Occipital lobe (tissue), 2 donors: Measurements from ENCODE around the gene TLX1. TPM values are rescaled to one million over a fixed set of nuclear protein-coding genes. Genes with fewer than 3 reads are reported as not detected.
"Not testable (repeated sequence)": the region's sequence is repeated elsewhere in the genome, so short reads cannot be mapped to it uniquely, and the experiment has no call there.

Source experiments
- DNase-seq: peaks from one replicate; lab custom pipeline; 2025; lab: John Stamatoyannopoulos, UW
- total RNA-seq: library from RNA; depleted of rRNA; stranded (reverse); fragments of >200 nt; gene quantifications from one replicate; pipeline ENCODE4 v1.2.3, GENCODE V29; 2014

TLX1 gene
- total RNA-seq, 1 donor from 2014 or later: not detected

DNA sequence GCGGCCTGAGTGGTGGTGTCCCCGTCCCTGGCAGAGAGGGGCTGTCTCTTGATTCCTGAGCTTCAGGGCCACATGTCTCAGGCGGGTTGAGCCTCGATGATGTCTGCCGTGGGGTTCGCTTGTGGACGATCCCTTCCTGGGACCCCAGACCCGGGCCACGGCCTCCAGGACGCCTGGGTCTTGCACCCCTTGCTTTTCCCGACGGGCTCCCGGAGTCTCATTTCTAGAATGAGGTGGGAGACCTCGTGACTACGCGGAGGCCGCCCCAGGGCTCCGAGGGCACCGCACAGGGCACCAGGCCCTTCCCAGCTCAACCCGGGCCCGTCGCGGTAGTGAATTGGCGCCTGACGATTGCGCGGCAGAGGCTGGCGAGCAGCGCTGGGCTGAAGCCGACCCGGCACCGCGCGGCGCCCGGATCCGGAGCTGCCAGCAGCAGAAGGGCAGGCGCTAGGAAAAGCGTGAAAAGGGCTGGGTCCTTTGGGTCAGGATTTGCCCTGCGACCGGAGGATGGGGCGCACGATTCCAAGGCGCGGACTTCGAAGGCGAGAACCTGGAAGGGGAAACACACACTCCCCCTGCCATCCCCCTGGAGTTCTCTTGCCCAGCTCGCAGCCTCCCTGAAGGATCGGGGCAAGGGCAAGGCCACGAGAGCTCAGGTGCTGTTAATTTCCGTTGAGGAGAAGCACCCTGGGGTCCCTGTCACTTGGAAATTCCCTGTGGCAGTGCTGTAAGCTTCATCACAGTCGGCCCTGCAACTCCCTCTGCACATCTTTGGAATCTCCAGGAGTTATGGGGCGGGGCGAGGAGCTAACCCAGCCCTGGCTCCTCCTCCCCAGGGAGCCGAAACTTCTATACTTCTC, 15.5 kb downstream of the TLX1 start:
- DNase-seq: no peak

DNA sequence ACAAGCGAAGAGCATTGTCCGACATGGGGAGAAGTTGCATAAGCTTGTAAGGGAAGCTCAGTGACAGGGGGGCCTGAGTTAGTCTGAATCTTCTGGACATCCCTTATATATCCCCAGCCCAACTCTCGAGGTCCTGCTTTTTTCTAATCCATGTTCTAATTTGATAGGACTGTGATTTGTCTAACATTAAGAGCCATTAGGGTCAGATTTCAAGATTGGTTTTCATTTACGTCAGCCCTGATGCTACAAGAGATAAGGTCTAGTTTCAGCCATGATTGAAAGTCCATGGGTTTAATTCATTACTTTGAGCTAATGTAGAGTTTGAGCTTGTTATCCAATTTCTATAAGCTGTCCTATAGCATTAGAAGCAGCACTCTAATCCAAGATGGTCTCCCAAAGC, 20.3 kb downstream of the TLX1 start:
- DNase-seq: no peak

DNA sequence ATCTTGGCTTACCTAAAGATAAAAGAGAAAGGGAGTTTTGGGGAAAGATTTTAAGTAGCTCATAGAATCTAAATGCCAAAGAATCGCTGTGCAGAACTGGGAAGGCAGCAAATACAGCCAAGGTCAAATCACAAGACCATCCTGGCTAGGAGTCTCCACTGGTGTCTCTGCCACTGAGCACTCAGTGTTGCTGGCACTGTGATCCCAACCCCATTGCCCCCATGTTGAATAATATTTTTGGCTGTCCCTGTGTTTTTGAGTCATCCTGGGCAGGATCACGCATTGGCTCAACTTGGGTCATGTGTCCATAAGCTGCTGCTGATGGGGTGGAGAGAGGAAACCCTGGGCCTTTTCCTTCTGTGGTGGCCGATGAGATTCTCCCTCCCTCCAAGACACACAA, 21.2 kb downstream of the TLX1 start:
- DNase-seq: no peak

DNA sequence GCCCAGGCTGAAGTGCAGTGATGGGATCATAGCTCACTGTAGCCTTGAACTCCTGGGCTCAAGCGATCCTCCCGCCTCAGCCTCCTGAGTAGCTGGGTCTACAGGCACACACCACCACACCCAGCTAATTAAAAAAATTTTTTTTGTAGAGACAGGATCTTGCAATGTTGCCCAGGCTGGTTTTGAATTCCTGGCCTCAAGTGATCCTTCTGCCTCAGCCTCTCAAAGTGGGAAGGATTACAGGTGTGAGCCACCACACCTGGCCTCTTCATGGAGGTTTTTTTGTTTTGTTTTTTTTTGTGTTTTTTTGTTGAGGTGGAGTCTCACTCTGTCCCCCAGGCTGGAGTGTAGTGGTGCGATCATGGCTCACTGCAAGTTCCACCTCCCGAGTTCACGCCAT, 23.4 kb downstream of the TLX1 start:
- DNase-seq: not testable (repeated sequence)

DNA sequence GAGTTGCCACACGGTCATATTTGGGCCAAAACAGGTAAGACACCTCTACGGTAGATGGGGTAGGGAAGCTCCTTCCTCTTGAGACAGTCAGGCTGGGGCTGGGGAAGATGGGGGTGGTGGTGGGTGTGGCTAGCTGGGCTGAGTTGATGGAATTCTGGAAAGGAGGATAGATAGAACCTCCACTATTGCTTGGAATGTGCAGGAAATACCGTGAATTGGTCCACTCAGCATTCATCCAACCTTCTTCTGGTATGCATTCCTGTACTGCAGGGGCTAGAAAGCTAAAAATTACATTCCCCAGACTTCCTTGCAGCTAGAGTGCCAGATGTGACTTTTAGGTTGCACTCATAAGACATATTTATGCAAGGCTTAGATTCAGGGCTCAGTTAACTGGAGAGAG, 24.8 kb downstream of the TLX1 start:
- DNase-seq: no peak

DNA sequence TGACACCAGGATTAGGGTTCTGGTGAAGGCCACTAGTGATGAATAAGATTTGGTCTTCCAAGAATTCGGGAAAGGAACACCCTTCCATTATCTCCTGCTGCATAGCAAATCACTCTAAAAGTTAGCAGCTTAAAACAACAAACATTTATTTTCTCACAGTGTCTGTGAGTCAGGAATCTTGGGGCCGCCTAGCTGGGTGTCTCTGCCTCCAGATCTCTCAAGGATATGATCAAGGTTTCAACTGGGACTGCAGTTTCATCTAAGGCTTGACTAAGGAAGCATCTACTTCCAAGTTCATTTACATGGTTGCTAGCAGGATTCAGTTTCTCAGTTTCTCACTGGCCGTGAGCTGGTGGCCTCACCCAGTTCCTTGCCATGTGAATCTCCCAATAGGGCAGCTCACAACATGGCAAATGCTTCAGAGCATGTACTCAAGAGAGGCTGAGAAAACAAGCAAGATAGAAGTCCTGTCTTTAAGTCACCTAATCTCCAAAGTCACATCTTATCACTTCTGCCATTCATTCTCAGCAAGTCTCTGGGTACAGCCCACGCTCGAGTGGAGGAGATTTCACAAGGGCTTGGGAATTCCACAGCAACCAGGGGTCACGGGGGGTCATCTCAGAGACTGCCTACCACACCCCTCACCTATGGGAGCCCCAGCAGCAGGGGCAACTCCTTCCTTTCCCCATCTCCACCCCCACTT, 26.8 kb downstream of the TLX1 start:
- DNase-seq: no peak

DNA sequence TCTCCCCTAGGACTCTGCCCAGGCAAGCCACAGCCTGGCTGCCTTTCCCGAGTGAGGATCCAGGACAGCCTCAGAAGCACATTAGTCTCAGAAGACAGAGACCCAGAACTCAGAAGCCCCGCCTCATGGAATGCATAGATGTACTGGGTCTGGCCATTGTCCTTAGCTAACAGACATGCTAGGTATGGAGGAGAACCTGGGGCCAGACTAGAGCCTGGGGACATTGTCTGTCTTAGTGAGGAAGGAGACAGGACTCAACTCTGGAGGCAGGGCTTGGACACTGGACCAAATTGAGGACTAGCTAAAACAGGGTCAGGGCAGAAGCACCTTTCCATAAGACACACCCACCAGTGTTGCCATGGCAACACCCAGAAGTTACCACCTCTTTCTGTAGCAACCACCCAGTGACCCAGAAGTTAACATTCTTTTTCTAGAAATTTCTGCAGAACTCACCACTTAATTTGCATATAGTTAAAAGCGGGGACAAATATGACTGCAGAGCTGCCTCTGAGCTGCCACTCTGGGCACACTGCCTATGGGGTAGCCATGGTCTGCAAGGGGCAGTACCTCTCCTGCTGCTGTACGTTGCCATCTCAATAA, 27.5 kb downstream of the TLX1 start:
- no peak for DNase-seq

DNA sequence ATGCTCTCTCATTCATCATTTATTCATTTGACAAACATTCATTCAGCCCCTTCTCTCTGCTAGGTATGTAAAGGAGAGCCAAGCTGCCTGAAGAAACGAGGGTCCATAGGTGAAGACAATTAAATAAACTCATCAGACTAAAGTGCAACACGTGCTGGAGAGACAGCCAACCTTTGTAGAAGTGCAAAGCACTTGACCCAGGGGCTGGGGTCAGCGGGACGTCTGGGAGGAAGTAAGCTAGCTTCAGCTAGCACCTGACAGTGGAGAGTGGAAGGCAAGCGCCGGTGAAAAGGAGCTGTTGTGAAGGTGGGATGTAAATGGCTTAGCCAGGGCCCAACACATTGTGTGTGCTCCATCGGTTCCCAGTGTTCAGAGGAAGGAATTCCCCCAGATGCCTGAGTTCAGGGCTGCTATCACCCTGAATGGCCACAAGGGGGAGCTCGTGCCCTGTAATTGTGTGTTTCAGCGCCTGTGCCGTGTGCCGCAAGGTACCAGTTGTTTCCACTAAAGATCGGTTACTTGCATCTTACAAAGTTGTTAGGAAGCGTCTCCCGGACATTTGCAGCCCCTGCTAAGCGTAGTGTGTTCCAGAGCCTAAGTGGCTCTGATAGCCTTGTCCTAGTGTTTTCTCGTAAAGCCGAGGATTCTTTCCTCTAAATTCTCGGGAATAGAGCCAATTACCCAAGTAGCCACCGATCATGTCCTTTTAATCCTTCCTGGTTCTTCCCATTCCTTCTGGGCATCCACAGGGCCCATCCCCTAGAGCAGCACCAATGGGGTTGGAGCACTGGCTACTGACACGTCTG, 30.6 kb downstream of the TLX1 start:
- peak; percentile 32 for DNase-seq

DNA sequence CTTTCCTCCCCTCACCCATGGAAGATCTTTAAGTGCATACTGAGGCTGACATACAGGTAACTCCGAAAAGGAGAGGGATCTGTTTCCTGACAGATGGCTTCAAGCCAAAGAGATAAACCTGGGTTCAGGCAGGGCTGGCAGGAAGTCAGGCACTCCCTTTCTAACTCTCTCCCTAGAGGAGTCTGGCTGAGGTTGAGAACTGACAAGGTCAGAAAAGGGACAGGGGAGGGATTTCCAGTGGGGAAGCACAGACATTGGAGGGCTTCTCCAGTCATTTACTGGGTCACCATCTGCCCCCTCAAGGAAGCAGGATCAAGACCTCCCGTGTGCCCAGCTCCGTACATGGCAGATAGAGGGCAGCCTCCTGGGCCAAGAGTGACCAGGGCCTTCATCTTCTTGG, 31.6 kb downstream of the TLX1 start:
- DNase-seq: no peak

DNA sequence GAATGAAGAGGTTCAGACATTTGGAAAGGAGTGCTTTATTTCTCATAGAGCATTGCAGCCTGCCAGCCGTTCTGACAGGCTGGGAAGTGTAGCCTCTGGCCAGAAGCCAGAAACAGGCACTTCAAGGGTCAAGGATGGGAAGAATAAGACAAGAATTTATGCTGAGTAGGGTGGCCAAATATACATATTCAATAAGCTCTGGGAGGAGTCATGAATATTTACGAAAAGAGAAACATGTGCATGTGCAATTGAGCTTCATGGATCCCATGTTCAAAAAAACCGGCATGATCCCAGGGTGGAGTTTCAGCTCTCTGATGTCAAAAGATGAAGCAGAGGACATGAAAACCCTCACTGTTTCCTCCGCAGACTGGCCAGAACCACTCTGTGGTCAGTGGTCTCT, 32.9 kb downstream of the TLX1 start:
- DNase-seq: no peak

DNA sequence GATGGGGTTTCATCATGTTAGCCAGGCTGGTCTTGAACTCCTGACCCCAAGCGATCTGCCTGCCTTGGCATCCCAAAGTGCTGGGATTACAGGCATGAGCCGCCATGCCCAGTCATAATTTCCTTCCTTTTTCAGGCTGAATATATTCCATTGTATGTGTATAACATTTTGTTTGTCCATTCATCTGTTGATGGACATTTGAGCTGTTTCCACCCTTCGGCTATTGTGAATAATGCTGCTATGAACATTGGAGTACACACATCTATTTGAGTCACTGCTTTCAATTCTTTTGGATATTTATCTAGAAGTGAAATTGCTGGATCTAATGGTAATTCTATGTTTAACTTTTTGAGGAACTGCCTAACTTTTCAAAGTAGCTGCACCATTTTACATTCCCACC, 34.6 kb downstream of the TLX1 start:
- no peak for DNase-seq

DNA sequence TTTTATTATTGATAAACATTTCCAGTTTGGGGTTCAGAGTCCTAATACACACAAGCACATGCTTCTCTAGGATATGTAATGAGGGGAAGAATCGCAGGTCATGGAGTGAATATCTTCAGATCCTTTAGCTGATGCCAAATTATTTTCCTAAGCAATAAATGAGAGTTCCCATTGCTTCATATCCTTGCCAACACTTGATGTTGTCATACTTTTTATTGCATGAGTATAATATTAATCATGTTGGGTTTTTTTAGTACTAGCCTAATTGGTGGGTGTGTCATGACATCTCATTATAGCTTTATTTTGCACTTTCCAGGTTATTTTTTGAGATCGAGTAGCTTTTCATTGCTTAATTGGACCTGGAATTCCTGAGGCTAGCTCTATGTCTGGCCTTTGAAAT, 35.3 kb downstream of the TLX1 start:
- no peak for DNase-seq

DNA sequence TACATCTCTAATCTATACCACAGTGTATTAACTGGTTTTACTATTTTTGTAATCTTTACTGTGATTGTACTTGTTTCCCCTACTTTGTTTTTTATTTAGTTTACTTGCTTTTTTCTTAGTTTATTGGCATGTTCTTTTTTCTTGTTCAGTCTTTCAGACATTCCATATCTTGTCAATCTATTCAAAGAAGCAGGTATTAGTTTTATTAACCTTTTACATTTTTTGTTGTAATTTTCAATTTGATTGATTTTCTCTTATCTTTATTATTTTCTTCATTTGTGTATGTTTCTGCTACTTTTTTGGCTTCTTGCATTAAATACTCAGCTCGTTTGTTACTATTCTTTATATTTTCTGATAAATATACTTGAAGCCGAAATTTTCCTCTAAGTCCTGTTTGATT, 41.6 kb downstream of the TLX1 start:
- no peak for DNase-seq

DNA sequence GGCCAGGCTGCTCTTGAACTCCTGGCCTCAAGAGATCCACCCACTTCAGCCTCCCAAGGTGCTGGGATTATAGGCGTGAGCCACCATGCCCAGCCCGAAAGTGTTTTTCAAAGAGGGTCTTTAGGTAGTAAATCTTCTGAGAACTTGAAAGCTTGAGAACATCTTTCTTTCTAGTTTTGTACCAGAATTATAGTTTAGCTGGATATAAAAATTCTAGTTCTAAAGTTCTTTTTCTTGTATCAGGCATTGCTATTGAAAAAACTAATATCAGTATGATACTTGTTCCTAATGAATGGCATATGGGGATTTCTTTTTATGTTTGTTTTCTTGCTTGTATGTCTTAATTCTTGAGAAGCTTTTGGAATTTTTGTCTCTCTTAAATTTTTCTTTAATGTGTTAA, 43.2 kb downstream of the TLX1 start:
- no peak for DNase-seq

DNA sequence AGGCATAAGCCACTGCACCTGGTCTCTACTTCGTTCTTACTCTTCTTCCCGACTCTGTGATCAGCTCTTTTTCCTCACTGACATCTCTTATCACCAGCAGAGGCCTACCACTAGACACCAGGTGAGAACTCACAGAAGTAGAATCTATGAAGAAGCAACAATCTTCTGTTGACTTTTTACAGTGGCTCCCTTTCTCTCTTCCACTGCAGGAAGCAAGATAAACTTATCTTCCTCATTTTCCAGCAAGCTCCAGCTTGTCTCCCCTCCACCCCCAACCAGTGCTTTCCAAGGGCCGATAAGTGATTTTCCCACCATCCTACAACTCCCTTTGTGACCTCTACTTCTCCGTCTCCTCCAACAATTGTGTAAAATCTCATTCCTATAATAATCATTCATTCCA, 45.5 kb downstream of the TLX1 start:
- no peak for DNase-seq

DNA sequence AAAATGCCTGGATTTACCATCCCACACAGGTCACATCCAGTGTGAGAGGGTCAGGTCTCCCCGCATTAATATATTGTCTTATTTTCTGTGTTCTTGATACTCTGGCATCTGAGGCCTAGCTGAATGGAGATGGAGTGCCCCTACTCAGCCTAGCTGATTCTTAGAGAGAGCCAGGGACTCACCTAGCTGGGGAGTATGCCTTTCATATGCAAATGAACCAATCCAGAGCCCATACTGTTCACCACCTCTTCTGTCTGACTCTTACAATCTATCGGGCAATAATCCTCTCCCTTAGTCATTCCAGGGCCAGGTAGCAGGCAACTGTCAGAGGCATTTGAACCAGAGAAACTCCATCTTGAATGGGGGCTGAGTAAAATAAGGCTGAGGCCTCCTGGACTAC, 51.8 kb downstream of the TLX1 start:
- DNase-seq: no peak

DNA sequence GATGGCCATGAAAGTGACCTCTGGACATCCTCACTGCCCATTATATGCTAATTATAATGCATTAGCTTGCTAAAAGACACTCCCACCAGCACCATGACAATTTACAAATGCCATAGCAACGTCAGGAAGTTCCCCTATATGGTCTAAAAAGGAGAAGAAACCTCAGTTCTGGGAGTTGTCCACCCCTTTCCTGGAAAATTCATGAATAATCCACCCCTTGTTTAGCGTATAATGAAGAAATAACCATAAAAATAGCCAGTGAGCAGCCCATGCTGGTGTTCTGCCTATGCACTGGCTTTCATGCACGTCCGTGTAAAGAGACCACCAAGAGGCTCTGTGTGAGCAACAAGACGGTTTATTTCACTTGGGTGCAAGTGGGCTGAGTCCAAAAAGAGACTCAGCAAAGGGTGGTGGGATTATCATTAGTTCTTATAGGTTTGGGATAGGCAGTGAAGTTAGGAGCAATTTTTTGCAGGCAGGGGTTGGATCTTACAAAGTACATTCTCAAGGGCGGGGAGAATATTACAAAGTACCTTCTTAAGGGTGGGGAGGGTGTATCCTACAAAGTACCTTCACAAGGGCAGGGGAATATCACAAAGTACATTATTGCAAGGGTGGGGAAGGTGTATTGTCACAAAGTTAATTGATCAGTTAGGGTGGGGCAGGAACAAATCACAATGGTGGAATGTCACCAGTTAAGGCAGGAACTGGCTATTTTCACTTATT, 52.5 kb downstream of the TLX1 start:
- DNase-seq: no peak
